HG03280 (cell line): ENCODE measurements around the gene ABCB9.
A peak's percentile ranks its signal among the peaks of the same experiment; 100 is the strongest.

Experiments used
- ATAC-seq: cut with Tn5 transposase; IDR thresholded peaks from one replicate; pipeline ENCODE4 v1.9.1; 2021; ENCODE audit warnings: mild to moderate bottlenecking, moderate library complexity; ENCODE audit not compliant: unreplicated experiment

The ABCB9 gene

DNA sequence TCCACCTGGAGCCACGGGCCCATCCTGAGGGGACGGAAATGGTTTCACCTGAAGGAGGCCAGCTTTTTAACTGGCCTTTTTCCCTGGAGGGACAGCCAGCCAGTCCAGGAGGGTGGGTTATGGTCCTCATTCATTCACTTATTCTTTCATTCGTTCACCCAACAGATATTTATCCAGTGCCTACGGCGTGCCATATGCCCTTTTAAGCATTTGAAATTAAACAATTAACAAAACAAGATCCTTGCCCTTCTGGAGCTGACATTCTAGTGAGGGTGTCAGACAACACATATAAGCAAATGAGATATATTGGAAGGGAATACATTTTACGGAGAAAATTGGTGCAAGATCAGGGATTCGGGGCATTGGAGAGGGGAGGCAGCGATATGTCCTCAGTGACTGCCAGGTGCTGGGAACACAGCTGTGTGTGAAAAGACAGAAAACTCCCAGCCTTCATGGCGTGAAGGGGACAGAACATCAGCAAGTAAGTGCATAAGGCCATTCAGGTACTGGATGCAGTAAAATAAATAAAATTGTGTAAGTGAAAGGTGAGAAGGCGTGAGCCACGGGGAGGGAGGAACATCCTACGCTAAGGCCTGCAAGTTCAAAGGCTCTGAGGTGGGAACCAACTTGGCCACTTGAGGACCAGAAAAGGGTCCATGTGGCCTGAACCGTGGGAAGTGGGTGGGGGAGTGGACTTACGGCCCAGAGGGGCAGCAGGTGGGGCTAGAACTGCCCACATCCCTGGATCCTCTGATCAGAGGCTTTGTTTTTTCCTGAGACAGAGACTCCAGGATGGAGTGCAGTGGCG, 684 bp upstream of the ABCB9 start:
- no peak for ATAC-seq

GRCh38 chr12:122965321-122965751, 927 bp downstream of the ABCB9 start:
- ATAC-seq = no peak

DNA sequence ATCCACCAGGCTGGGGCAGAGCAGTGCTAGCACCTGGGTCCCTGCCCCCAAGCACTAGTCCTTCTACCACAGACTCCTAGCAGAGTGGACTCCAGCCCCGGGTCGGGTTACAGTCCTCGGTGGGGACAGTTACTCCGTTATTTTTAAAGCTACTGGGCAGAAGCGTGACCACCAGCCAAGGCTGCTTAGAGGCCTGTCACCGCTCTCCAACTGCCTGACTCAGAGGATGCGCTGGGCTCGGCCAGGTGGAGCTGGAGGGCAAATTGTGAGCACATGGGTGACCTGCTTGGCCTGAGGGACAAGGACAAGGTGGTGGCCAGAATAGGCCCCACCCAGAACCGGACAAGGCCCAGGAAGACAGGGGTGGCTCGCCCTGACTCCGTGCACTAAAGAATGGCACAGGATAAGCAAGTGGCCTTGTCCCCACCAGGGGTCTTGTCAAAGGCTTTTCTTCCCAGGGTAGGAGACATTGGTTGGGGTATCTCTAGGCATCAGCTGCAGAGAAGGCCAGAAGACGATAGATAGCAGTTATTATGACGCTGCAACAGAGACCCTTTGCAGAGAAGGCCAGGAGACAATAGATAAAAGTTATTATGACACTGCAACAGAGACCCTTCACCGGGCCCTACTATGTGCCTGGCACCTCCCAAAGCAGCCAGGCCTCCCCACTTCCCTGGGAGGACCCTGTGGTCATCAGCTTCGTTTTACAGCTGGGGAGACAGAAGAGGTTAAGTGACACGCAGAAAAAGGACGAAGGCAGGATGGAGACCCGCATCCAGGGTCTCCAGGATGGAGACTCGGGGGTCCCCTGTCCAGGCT, 1.6 kb downstream of the ABCB9 start:
- ATAC-seq = no peak

DNA sequence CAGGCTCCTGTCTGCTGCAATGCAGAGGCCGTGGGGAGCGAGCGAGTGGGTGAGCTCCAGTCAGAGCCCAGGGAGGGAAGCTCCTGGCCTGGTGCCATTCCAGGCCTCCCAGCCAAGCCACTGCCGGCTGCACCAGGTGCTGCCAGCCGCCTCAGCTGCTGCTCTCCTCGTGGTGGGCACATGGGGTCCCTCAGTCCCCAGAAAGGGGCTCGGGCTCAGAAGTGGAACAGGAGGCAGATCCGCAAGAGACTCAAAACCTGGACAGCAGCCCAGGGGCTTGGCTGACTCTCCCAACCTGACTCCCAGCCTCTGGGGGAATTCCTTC, 2.4 kb downstream of the ABCB9 start:
- ATAC-seq = no peak

DNA sequence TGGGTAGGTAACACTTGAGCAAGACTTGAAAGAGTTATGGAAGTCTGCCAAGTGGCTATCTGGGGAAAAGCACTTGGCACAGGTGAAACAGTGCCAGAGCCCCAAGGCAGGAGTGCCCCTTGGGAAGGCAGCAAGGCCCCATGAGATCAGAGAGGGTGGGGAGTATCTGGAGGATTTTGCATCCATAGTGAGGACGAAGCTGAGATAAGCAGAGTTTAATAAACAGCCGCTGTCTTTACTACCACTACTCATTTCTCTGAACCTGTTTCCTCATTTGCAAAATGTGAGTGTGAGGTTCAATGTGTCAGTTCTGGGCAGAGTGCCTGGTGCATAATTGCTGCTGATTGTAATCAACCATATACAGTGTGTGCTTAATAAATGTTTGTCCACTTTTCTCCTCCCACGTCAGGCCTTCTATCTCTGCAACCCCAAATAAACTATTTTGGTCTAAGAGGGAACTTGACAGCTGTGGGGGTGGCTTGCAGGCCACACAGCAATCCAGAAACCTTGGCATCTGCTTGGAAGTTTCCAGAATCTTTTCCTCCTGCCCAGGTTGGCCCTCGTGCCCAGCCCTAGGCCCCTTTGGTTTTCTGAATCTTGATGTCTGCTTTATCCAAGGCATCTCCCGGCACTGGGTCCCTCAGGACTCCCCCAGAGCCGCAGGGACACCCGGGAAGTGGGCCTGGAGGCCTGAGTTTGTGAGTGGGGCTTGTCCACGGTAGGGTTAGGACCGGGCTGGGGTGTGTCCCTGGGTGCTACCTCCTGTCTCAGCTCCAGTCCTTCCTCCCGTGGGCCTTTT, 4.5 kb downstream of the ABCB9 start:
- no peak for ATAC-seq

DNA sequence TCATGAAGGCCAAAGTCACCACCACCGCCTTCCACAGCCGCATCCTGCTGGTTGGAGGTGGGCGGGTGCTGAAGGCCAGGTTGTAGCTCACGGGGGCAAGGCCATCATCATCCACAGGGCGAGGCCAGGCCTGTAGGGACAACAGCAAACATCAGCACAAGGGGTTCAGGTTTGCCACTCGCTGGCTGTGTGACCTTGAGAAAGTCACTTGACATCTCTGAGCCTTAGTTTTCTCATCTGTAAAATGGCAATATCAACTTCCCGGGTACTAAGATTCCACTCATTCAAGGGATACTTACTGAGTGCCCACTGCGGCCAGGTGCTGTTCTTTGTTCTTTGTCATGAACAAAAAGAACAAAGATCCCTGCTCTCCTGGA, 6.1 kb downstream of the ABCB9 start:
- ATAC-seq = no peak

DNA sequence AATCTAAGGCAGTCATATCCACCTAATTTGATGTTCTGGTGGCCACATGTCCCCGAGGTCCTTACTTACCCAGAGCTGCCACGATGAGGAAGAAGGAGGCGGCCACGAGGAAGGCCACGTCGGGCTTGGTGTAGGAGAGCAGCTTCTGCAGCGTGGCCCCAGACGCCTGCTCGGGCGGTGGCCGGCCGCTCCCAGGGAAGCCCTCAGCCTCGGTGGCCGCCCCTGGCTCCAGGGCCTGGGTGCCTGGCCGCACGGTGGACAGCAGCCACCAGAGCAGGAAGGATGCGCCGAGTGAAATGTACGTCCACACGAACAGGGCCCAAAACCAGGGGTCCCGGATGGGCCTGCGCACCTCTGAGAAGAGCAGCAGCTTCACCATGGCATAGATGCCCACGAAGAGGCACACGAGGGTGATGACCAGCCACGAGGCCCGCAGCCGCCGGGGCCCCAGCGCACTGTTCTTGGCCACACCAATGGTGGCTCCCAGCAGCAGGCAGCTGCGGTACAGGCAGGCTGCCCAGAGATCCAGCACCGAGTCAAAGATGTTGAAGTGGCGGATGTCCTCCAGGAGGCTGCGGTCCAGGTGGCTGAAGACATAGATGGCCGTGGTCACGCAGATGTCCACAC, 6.6 kb downstream of the ABCB9 start:
- ATAC-seq = no peak

DNA sequence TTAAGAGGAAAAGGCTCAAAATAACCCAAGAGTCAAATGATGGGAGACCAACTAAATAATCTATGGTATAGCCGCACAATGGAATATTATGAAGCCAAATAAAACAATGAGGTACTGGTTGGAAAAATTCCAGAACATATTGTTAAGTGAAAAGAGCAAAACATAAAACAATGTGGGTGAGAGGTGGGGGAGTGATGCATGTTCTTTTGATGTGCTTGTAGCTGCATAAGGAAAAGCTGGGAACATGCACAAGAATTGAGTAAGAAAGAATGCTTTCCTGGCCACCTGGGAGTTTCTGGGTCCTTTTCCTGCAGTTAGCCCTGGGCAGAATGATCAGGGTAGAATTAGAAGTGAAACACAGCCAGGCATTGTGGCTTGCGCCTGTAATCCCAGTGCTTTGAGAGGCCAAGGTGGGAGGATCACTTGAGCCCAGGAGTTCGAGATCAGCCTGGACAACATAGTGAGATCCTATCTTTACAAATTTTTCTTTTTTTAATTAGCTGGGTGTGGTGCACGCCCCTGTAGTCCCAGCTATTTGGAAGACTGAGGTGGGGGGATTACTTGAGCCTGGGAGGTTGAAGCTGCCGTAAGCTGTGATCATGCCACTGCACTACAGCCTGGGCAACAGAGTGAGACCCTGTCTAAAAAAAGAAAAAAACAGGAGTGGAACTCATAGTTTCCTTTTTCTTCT, 7.9 kb downstream of the ABCB9 start:
- no peak for ATAC-seq

DNA sequence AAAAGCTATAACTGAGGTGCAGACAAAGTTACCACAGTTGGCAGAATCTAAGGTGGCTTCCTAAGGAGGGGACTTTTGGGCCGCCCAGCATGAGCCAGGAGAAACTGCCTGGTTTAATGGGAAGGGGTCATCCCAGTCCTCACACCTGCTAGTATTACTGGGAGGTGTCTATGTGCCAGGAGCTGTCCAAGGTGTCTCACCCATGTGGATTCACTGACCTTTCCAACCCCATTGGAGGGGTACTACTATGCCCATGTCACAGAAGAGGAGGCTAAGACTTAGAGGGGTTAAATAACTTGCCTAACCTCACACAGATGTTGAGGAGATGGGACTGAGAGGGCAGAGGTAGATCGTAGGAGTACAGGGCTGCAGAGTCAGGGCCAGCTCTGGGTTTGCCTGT, 10.2 kb downstream of the ABCB9 start:
- ATAC-seq = no peak

GRCh38 chr12:122955156-122955555, 11.1 kb downstream of the ABCB9 start:
- no peak for ATAC-seq

GRCh38 chr12:122951979-122952892, 14.0 kb downstream of the ABCB9 start:
- ATAC-seq = peak; percentile 64

DNA sequence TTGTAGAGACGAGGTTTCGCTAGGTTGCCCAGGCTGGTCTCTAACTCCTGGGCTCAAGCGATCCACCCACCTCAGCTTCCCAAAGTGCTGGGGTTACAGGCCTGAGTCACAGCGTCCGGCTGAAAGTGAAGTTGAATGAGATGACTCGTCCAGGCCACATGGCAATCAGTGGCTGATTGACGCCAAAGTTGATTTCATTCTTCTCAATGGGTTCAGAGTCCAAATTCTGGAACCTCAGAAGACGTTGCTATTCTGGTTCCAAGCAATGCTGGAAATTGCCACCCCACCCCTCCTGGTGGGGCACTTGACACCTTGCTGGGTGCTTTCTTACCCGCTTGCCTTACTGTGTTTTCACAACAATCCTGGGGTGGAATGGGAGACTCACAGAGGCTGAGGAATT, 14.9 kb downstream of the ABCB9 start:
- ATAC-seq = no peak

GRCh38 chr12:122949816-122950675, 16.2 kb downstream of the ABCB9 start:
- no peak for ATAC-seq

- ATAC-seq = no peak
Measured at GRCh38 chr12:122949405-122949804, 16.9 kb downstream of the ABCB9 start.

DNA sequence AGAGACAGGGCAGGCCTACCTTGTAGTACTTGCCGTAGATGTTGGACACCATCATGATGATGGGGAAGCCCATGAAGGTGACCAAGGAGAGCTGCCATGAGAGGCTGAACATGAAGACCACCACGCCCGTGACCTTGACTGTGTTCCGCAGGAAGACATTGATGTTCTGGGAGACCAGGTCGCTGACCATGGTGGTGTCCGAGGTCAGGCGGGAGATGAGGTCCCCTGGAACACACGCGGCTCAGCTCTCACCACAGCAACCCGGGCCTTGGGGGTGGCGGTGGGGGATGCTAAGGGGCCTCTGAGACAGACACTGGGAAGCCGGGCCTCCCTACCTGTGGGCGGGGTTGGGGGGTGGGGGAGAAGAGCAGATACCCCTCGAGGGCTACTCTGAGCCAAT, 17.7 kb downstream of the ABCB9 start:
- no peak for ATAC-seq

DNA sequence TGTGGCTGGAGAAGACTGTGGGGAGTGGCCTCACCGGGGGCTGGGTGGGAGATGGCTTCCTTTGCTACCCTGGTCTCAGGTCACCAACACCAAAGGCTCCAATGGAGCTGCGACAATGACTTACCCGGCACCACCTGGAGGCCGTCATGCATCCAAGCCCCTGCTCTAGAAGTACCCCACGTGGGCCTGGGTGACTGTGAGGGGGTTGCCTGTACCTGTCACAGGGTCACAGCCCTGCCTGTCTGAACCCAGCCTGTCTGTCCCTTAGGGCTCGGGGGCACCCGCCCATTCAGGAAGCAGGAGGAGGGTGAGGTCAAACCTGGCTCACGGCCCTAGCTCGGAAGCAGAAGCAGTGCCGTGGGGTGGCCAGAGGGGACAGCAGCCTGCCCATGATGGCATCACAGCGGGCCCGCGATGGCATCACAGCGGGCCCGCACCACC, 18.9 kb downstream of the ABCB9 start:
- no peak for ATAC-seq

- ATAC-seq = peak; percentile 54
Measured at GRCh38 chr12:122946690-122947341, 19.4 kb downstream of the ABCB9 start.
